DND-41 (cell line): ENCODE measurements around the gene ASB9.

Experiments
- ATAC-seq: fragments of 200-7000 bp; cut with Tn5 transposase; 3 replicates; pipeline ENCODE4 v1.9.1; 2021; ENCODE audit warnings: low read depth; ENCODE audit not compliant: insufficient read depth
- DNase-seq: peaks from one replicate; pipeline ENCODE4 v3.0.0-alpha.2; 2020
- H2AFZ ChIP-seq: 2 replicates; pipeline ENCODE4 v1.6.0; 2012; ENCODE audit warnings: low read depth, low read length
- H3K27ac ChIP-seq: 2 replicates; pipeline ENCODE4 v1.5.1; 2012; ENCODE audit warnings: low read length, inconsistent platforms
- H3K27me3 ChIP-seq: fragments of 200-600 bp; sonication (generic); 2 replicates; pipeline ENCODE4 v1.6.0; 2012; ENCODE audit warnings: low read length, mild to moderate bottlenecking, inconsistent platforms; ENCODE audit not compliant: insufficient read depth, poor library complexity
- H3K36me3 ChIP-seq: 2 replicates; pipeline ENCODE4 v1.5.1; 2012; ENCODE audit warnings: low read length, inconsistent platforms; ENCODE audit not compliant: insufficient read depth
- H3K4me1 ChIP-seq: 2 replicates; pipeline ENCODE4 v1.5.1; 2012; ENCODE audit warnings: mild to moderate bottlenecking, low read length; ENCODE audit not compliant: insufficient read depth
- H3K4me2 ChIP-seq: 2 replicates; pipeline ENCODE4 v1.6.0; 2012; ENCODE audit warnings: mild to moderate bottlenecking, moderate library complexity, low read length, inconsistent platforms; ENCODE audit not compliant: insufficient read depth
- H3K4me3 ChIP-seq, 2 experiments: fragments of 200-600 bp in 1 of 2; shearing (Covaris generic) in 1 of 2; 2 replicates each; pipeline ENCODE4 v1.5.1; 2012 to 2016; ENCODE audit warnings: inconsistent platforms in 2 of 2, low read length in 2 of 2, mild to moderate bottlenecking in 2 of 2, low read depth in 1 of 2, moderate library complexity in 1 of 2
- H3K79me2 ChIP-seq: 2 replicates; pipeline ENCODE4 v1.6.0; 2012; ENCODE audit warnings: low read length, inconsistent platforms; ENCODE audit not compliant: insufficient read depth
- H3K9ac ChIP-seq: 2 replicates; pipeline ENCODE4 v1.6.0; 2012; ENCODE audit warnings: low read depth, mild to moderate bottlenecking, inconsistent platforms, low read length, moderate library complexity
- H3K9me3 ChIP-seq: 2 replicates; pipeline ENCODE4 v1.5.1; 2012; ENCODE audit warnings: low read length, moderate library complexity, mild to moderate bottlenecking, inconsistent platforms; ENCODE audit not compliant: insufficient read depth, severe bottlenecking
- H4K20me1 ChIP-seq: 2 replicates; pipeline ENCODE4 v1.6.0; 2012; ENCODE audit warnings: low read length; ENCODE audit not compliant: insufficient read depth
- CTCF ChIP-seq: IDR thresholded peaks from 2 replicates; pipeline ENCODE4 v1.5.1; 2012; ENCODE audit warnings: borderline replicate concordance, low read length, moderate library complexity, mild to moderate bottlenecking; ENCODE audit not compliant: poor library complexity, severe bottlenecking; ENCODE audit errors: extremely low read depth
- EZH2 ChIP-seq: IDR thresholded peaks from 3 replicates; pipeline ENCODE4 v1.6.1; 2012; ENCODE audit warnings: borderline replicate concordance, low read depth, mild to moderate bottlenecking, moderate library complexity, low read length, inconsistent platforms; ENCODE audit not compliant: severe bottlenecking

The ASB9 gene

DNA sequence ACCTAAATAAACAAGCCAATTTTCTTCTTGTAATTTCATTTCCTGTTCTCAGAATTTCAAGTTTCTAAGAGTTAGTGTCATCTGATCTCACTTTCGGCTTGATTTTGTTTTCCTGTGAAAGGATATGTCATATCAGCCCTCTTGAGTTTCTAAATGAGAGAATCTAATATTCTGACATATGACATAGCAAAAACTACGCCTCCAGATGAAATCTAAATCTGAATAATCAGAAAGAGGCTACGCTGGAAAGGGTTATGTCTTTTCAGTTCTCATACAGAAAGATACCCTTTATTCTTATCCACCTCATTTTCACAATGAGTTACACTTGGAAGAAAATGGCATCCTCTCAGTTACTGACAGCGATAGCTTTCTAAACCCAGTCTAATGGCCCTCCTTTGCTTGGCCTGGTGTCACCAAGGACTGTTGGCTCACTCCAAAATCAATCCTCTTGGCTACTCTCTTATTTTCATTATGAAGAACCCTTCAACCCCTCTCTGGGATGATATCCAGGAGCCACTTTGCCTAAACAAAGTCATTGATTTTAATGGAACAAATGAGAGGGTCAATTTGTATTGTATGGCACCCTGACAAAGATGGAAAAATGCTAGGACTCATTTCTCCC, 65.6 kb downstream of the ASB9 start:
- H3K4me3 ChIP-seq = no peak overlapping the region
- TF ChIP-seq EZH2 (no peak), CTCF (no peak)
- ATAC-seq = no peak
- H4K20me1 ChIP-seq = no peaks in the 10 kb centered on the region
- H3K36me3 ChIP-seq = no peaks in the 10 kb centered on the region
- H3K4me2 ChIP-seq = no peak overlapping the region
- DNase-seq = no peak
- H3K79me2 ChIP-seq = no peaks in the 10 kb centered on the region
- H3K27me3 ChIP-seq = no peaks in the 10 kb centered on the region
- no peak overlapping the region for H3K27ac ChIP-seq
- no peaks in the 10 kb centered on the region for H3K9me3 ChIP-seq
- no peak overlapping the region; the same call in 1 of the 2 replicates for H2AFZ ChIP-seq
- H3K9ac ChIP-seq = no peak overlapping the region
- H3K4me1 ChIP-seq = 0 out of 2 replicates have a peak, but pooled peaks cover 5% of the 10 kb centered on the region

DNA sequence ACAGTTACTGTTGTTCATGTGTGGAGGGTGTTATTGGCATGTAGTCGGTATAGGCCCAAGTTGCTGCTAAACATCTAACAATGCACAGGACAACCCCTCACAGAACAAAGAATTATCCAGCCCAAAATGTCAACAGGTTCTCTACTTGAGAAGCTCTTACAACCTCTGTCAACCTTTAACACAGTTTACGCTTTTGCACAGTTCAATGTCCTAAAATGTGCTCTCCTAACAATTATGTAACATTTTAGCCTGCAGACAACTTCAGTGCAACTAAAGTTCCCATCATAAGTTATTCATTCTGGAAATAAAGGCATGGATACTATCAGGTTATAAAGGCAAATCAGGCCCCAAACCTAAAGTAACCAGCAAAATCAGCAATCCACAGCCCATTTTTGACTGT, 66.2 kb downstream of the ASB9 start:
- H3K27ac ChIP-seq = no peak overlapping the region
- H3K4me2 ChIP-seq = no peak overlapping the region
- no peak overlapping the region for H2AFZ ChIP-seq

DNA sequence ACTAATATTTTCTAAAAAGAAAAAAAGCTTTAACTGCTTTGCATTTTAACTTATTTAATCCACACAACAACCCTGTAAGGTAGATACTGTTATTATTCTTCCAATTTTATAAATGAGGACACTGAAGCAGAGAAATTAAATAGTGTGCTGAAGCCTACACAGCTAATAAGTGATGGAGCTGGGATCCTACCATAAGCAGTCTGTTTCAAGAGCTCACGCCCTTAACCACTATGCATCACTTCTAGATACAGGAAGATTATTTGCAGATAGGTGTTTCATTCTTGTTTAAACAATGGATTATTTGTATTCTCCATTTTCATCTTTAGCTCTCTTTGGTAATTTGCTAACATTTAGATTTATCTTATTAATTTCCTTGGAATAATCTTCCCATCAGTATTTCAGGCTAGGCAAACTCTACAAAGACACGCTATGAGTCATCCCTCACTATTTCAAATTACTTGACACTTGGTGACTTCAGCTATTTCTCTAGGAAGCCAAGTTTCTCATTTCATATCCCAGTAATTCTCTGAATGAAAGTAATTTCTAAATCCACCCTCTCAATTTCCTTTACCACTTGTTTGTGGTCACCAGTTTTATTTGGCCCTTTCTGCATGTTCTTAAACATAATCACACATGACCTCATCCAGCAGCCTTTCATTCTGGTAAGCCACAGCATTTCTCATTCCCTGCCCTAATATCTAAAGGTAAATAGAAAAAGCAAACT, 67.3 kb downstream of the ASB9 start:
- H4K20me1 ChIP-seq = no peaks in the 10 kb centered on the region
- no peaks in the 10 kb centered on the region for H3K9me3 ChIP-seq
- ATAC-seq = no peak
- no peaks in the 10 kb centered on the region for H3K36me3 ChIP-seq
- H3K27me3 ChIP-seq = no peaks in the 10 kb centered on the region
- no peak for DNase-seq
- no peak overlapping the region for H3K4me3 ChIP-seq
- H3K27ac ChIP-seq = no peak overlapping the region
- no peak overlapping the region for H2AFZ ChIP-seq
- TF ChIP-seq CTCF (no peak), EZH2 (no peak)
- H3K4me1 ChIP-seq = 0 out of 2 replicates have a peak, but pooled peaks cover 5% of the 10 kb centered on the region
- H3K9ac ChIP-seq = no peak overlapping the region
- H3K4me2 ChIP-seq = no peak overlapping the region
- H3K79me2 ChIP-seq = no peaks in the 10 kb centered on the region

More for the DNA sequence above, 66.2 kb downstream of the ASB9 start:
- no peak overlapping the region for H3K4me3 ChIP-seq
- no peaks in the 10 kb centered on the region for H3K9me3 ChIP-seq
- no peak overlapping the region for H3K9ac ChIP-seq
- H3K27me3 ChIP-seq = no peaks in the 10 kb centered on the region
- DNase-seq (no peak), ATAC-seq (no peak)
- no peak for TF ChIP-seq CTCF
- no peak for TF ChIP-seq EZH2
- no peaks in the 10 kb centered on the region for H3K79me2 ChIP-seq
- H3K4me1 ChIP-seq = 0 out of 2 replicates have a peak, but pooled peaks cover 5% of the 10 kb centered on the region
- H3K36me3 ChIP-seq = no peaks in the 10 kb centered on the region
- no peaks in the 10 kb centered on the region for H4K20me1 ChIP-seq
